CD4-positive, alpha-beta T cell treated with Interleukin-17A for 1 hour (primary cell): ENCODE results near the gene LENG1.
"Not testable (repeated sequence)": the region's sequence is repeated elsewhere in the genome, so short reads cannot be mapped to it uniquely, and the experiment has no call there.

Source experiments
- DNase-seq: peaks from one replicate; pipeline ENCODE4 v3.0.0-alpha.2; 2020

The LENG1 gene

DNA sequence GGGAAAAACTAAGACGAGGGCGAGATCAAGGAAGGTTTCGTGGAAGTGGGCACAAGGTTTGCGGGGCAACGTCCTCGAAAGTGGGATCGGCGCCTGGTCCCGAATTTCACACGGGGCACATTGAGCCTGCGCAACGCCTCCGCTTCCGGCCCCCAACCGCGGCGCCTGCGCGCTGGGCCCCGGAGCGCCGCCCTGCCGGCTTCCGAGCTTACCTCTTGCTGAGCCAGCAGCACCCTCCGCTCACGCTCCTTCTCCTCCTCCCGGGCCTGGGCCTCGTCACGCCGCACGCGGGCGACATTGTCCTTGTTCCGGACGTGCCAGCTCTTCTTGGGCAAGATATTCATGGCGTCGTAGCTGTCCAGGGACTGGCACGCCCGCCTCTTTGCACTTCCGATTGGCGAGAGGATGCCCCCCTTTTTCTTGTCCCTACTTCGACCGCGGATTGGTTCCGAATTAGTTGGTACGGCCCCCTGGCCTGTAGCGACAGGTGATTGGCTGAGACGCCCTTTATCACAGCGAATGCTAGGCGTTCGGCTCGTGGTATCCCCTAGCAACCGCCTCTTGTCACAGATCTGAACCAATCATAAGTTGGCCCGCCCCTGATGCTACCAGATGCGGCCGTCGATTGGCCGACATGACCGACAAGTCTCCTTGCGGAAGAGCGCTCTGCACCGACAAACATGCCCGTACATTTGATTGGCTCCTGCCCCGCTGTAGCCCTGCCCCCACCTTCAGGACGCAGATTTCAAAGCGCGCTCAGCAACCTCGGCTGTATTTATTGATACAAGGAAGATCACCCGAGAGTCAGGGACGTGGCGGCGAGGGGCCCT, at the start of gene LENG1:
TSS of gene LENG1 (minus strand) at position 370 of the 830 bp plus-strand sequence. CDS start at position 344, 26 bp downstream.
- peak; percentile 100 for DNase-seq

DNA sequence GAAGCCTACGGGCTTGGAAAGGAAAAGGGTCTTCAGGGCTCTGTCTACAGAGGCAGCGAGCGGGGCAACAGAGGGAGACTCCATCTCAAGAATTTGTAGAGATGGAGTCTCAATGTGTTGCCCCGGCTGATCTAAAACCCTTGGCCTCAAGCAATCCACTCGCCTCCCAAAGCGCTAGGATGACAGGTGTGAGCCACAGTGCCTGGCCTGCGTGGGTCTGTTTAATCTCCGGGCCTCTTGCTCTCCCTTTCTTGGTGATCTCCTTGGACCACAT, 49.2 kb upstream of the LENG1 start:
- no peak for DNase-seq

DNA sequence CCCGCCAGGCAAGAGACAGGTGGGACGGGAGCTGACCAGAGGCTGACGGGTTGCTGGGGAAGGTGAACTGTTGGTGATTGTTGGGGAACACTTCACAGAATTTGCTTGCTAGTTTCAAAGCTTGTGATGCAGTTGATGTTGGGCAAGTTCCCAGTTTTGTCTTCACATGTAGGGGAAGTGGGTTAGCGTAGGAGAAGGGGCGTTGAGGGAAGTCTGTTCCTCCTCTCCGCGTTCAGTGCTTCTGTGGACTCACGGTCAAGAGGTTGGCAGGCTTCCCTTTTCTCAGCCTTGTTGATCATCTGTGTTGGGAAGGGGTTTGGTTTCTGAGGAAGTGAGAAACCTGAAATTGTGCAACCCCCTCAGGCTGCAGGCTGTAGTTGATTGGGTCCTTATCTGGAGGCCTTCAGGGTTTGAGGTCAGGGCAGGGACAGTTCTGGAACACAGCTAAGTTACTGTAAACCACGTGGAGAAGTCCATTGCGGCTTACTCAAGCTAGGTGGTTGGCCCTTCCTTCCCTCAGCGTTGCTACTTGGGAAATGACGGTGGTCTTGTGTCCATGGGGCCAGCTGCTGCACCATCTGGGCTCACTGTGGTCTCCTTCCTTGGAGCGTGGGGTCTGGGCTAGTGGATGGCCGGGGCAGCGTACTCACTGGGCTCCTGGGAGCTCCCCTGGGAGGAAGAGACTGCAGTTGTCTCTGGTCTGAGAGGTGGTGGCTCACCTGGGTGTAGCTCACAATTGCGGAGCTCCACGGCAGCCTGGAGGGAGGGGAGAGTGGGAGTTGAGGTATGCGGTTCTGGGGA, 48.7 kb upstream of the LENG1 start:
- DNase-seq: peak; percentile 62

DNA sequence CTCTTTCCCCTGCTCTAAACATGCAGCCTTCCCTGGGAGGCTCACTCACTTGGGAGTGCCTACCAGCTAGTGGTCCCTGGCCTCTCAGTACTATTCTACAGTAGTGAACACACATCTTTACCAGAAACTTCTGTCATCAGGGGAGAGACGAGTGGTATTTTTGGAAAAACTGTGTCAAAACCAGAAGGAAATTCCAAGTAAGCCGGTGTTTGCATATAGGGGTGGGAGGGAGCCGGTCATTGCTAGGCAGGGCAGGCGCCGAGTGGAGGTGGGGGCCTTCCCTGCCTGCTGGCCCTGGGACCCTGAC, 48.1 kb upstream of the LENG1 start:
- no peak for DNase-seq

DNA sequence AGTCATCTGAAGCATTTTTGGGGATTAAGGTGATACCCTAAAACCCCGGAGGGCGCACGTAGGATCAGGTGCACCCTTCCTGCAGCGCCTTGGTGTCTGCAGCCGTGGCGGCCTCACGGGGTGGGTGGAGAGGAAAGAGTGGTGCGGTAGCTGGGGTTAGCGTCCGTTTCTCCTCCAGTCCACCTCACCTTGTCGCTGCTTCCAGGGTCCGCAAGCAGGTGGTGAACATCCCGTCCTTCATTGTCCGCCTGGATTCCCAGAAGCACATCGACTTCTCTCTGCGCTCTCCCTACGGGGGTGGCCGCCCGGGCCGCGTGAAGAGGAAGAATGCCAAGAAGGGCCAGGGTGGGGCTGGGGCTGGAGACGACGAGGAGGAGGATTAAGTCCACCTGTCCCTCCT, 47.7 kb upstream of the LENG1 start:
- not testable (repeated sequence) for DNase-seq

DNA sequence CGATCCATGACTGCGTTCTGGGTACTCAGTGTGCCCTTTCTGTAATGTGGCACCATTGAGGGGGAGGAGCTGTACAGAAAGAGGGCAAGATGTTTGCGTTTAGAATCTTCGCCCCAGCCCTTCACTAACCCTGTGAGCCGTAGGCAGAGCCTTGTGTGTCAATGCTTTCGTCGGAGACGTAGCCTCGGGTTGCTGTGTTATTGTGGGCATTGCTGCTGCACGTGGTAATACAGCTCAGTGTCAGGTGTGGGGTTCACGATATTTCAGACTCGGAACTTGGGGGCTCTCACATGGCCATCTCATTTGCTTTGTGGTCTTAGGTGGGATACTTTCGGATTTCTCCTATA, 47.3 kb upstream of the LENG1 start:
- no peak for DNase-seq

DNA sequence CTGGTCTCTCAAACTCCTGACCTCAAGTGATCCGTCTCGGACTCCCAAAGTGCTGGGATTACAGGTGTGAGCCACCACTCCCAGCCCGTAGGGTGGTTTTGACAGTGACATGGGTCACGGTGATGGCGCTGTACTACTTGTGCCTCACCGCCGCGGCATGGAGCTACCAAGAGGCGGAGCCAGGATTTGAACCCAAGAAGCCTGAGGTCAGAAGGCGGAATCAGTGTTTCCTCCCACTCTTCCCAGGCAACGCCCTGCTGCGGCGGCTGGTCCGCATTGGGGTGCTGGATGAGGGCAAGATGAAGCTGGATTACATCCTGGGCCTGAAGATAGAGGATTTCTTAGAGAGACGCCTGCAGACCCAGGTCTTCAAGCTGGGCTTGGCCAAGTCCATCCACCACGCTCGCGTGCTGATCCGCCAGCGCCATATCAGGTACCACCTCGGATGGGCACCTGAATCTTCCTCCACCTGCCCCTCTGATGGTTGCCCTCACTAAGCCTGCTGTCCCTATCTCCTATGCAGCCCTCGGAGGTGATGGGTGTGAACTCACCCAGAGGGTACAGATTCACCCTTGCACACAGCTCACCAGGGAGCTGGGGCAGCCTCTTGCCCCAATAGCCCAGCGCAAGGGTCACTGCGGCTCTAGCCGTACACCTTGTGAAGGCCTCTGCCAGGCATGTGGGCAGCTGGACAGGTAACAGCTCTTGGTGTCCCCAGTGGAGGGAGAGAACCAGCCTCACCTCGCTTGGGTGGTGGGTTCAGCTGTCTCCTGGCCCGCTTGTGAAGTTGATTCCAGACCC, 46.7 kb upstream of the LENG1 start:
- DNase-seq: no peak

DNA sequence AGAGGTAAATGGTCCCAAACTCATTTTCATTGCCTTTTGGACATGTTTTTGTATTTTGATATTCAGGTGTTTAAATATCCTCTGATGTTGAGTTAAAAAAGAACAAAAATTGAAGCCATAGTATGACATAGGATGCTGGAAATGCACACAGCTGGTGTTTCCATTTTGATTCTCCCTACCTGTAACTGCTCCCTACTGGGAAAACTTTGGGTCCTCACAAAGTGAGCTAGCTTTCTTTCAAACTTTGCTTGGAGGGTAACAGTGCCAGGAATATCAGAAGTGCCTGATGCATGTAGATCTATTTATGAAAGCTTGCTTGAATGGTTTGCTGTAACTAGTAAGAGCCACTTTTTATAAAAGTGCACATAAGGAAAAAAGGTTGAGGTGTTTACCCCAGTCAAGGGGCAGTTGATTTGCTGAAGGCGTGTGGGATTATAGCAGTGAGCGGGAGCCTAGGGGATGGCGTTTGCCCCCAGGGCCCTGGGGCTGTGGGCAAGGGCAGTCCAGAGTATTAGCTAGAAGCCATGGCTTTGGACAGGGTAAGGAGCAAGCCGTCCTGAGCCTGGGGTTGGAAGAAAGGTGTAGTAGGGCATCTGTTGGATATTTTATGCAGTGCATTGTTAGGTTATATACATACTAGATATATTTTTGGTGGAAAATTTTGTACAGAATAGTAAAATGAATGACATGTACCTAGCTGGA, 45.4 kb upstream of the LENG1 start:
- no peak for DNase-seq

DNA sequence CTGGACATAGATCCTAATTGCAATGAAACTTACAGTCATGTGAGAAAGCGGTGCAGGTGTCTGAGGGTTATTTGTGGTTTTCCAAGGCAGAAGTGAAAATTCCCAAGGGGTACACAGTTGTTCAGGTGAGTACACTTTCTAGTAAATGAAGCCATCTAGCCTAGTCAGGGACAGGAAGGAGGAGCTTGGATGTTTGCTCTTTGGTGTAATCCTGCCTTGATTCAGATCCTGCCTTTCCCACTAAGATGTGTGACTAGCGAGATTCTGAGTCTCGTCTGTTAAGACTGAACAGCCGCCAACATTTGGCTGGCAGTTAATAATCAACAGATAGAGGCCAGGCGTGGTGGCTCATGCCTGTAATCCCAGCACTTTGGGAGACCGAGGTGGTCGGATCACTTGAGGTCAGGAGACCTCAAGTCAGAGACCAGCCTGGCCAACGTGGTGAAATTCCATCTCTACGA, 43.7 kb upstream of the LENG1 start:
- DNase-seq: no peak

DNA sequence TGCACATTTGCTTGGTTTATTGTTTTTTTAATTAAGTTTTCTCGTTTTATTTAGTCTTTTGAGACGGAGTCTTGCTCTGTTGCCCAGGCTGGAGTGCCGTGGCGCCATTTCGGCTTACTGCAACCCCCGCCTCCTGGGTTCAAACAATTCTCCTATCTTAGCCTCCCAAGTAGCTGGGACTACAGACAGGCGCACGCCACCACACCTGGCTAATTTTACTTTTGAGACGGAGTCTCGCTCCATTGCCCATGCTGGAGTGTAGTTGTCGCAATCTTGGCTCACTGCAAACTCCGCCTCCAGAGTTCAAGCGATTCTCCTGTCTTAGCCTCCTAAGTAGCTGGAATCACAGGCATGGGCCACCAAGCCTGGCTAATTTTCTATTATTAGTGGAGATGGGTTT, 42.5 kb upstream of the LENG1 start:
- no peak for DNase-seq

DNA sequence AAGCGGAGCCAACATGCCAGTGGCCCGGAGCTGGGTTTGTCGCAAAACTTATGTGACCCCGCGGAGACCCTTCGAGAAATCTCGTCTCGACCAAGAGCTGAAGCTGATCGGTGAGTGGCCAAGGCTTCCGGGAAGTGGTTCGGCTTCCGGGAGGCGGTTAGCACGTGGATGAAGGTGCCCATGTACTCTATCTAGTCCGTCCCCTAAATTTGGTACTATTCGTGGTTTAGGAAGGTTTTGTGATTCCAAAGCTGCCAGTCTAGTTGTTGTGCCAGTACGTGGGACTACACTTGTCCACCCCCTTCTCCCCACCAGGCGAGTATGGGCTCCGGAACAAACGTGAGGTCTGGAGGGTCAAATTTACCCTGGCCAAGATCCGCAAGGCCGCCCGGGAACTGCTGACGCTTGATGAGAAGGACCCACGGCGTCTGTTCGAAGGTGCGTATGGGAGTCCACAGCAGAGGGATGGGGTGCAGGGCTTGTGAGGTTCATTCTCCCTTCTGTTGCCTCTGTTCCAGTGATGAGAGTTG, 41.7 kb upstream of the LENG1 start:
- no peak for DNase-seq

DNA sequence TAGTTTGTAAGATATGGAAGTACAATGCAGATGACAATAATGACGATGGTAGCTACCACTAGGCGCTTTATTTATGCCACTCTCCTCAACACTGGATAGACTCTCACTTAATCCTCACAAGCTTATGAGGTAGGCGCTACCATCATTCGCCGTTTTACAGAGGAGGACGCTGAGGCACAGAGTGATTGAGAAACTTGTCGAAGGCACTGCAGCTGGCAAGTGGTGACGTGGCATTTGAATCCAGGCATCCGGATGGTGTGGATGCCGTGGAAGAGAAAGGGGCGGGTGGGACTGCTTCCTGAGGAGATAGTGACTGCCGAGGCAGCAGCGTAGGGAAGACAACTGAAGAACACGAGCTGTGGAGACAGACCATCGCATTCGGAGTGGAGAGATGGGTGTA, 39.9 kb upstream of the LENG1 start:
- DNase-seq: no peak

DNA sequence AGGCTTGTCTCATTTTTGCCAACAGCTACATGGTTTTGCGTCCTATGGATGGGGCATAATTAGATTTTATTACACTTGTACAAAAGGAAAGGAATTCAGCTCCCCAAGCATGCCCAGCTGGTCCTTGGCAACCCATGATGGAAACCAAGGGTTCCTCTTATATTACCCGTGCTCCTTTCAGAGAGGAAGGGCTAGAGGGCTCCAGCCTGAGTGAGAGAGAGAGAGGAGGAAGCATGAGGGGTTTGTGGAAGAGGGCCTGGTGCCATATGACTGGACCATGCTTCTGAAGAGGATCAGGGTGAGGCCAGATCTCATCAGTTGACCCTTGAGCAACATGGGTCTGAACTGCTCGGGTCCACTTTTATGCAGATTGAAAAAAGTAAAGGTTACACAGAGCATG, 37.6 kb upstream of the LENG1 start:
- DNase-seq: no peak

DNA sequence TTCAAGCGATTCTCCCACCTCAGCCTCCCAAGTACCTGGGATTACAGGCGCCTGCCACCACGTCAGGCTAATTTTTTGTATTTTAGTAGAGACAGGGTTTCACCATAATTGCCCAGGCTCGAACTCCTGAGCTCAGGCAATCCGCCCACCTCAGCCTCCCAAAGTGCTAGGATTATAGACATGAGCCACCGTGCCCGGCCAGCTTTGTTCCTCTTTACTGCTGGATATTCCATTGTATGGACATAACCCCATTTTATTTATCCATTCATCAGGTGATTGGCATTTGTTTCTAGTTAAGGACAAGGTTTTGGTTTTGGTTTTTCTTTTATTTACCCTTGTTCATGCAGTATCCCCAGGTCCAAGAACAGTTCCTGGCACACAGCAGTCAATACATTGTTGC, 37.0 kb upstream of the LENG1 start:
- DNase-seq: no peak

DNA sequence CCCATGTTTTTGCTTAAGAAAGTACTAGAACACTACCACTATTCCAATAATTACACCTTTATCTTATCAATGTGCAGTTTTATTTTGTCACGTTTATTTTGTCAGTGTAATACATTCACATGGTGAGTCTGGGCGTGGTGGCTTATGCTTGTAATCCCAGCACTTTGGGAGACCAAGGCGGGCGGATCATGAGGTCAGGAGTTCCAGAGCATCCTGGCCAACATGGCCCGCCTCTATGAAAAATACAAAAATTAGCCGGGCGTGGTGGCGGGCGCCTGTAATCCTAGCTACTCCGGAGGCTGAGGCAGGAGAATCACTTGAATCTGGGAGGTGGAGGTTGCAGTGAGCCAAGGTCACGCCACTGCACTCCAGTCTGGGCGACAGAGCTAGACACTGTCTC, 34.9 kb upstream of the LENG1 start:
- DNase-seq: not testable (repeated sequence)

DNA sequence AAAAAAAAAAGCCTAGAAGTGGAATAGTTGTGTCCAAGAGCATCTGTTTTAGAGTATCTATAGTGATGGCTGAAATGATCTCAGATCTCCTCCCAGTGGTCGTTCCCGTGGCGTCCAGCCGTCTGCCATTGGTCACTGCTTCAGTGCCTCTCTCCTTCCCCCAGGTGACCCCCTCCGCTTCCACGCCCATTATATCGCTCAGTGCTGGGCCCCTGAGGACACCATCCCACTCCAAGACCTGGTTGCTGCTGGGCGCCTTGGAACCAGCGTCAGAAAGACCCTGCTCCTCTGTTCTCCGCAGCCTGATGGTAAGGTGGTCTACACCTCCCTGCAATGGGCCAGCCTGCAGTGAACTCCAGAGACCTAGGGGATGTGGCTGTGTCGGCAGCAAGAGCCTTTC, 33.5 kb upstream of the LENG1 start:
- no peak for DNase-seq

DNA sequence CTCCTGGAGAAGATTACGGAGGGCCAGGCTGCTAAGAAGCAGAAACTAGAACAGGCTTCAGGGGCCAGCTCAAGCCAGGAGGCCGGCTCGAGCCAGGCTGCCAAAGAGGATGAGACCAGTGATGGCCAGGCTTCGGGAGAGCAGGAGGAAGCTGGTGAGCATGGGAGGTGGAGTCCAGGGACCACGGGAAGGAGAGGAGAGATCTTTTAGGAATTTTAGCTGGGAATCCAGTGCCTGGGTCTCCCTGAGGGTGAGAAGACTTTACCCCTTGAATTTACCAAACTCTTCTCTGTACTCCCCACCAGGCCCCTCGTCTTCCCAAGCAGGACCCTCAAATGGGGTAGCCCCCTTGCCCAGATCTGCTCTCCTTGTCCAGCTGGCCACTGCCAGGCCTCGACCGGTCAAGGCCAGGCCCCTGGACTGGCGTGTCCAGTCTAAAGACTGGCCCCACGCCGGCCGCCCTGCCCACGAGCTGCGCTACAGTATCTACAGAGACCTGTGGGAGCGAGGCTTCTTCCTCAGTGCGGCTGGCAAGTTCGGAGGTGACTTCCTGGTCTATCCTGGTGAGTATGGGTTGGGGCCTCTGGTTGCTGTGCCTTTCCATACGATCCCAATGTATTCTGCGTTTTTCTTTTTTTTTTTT, 32.4 kb upstream of the LENG1 start:
- DNase-seq: no peak

DNA sequence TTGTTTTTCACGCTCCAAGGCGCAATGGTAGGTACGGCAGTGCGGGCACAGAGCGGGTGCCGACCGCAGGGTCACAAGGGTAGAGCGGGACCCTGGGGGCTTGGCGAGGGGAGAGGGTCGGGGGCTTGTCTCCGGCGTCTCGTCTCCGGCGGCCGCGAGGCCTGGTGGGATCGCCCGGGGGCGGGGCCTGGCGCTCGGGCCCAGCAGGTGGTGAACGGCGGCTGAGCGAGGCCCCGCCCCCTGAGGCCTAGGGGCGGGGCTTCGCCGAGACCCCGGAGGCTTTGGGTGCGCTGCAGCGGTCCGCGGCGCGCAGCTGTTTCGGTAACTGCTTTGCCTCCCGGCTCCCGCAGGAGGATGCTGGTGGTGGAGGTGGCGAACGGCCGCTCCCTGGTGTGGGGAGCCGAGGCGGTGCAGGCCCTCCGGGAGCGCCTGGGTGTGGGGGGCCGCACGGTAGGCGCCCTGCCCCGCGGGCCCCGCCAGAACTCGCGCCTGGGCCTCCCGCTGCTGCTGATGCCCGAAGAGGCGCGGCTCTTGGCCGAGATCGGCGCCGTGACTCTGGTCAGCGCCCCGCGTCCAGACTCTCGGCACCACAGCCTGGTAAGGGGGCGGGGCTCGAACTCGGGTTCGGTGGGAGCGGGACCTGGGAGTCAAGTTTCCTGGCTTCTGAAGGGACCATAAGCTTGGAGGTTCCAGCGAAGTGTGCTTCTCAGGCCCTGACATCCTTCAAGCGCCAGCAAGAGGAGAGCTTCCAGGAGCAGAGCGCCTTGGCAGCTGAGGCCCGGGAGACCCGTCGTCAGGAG, 31.7 kb upstream of the LENG1 start, which contains the start of gene TSEN34:
TSS of gene TSEN34 (plus strand) at position 298 of the 800 bp plus-strand sequence. CDS start at position 355, 57 bp downstream.
- DNase-seq: peak; percentile 90

DNA sequence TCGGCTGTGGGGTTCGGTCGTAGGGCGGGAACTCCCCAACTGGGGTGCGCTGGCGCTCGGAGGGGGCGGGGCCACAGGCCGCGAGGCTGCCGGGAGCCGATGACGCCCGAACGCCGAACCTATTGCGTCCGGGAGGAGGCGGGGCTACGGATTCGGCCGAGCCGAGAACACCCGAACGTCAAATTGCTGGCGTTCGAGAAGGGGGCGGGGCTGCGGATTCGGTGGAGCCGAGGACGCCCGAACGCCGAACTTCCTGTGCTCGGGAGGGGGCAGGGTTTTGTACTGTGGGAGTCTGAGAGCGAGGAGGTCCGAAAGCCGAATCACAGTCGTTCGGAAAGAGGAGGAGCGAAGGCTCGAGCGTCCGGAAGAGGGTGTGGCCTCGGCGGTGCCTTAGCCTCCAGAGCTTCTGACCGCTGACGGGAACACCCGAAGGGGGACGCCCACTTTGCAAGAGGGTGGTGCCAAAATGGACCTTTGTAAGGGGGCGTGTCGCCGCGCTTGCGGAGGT, 31.0 kb upstream of the LENG1 start:
- DNase-seq: peak; percentile 100

DNA sequence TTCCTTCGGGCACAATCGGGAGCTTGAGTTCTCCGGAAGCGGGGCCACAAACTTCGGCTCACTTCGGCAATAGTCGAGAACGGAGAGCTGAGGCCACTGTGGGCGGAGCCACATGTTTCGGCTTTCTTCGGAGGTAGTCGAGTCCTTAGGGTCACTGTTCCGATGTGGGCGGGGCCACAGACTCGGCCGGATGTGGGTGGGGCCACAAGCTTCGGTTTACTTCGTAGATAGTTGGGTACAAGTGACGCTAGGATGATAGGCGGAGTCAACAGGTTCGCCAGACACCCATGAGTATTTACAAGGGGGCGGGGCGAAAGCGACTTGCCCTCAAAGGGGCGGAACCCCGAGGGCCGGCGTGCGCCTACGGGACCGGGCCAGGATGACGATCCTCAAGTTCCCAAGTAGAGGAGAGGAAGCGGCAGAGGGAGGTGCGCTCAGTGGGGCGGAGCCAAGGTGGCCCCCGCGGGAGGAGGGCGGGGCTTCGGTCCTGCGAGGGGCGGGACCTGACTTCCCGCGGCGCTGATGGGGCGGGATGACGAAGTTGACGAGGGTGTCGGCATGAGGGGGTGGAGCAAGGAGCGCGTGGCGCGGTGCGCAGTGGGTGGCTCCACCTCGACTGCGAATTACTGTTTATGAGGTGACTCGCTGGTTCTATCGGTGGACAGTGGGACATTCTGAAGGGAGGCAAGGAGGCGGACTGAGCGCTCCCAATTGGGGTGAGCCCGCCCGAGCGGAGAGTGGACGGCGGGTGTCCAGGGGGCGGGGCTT, 30.4 kb upstream of the LENG1 start:
- peak; percentile 100 for DNase-seq
